GM23338 (cell line): ENCODE measurements around the gene EYS. TPM values are rescaled to one million over a fixed set of nuclear protein-coding genes. Genes with fewer than 3 reads are reported as not detected.
A peak's percentile ranks its signal among the peaks of the same experiment; 100 is the strongest.

Experiments
- ATAC-seq: fragments of 200-7000 bp; cut with Tn5 transposase; 3 replicates; pipeline ENCODE4 v1.9.1; 2020
- DNase-seq: peaks from one replicate; pipeline ENCODE4 v3.0.0-alpha.2; 2015; ENCODE audit warnings: low spot score
- H2AFZ ChIP-seq: fragments of 200-600 bp; sonication (generic); 2 replicates; pipeline ENCODE4 v1.8.0; 2016; ENCODE audit warnings: antibody characterized with exemption, mild to moderate bottlenecking, moderate library complexity
- H3F3A ChIP-seq: fragments of 200-600 bp; sonication (generic); replicated peaks from 2 replicates; pipeline ENCODE4 v1.8.0; 2017; ENCODE audit warnings: antibody characterized with exemption, mixed run types, low read depth
- H3K27ac ChIP-seq: fragments of 200-600 bp; sonication (generic); 2 replicates; pipeline ENCODE4 v1.6.1; 2016; ENCODE audit warnings: low read depth
- H3K27me3 ChIP-seq: fragments of 200-600 bp; sonication (generic); 2 replicates; pipeline ENCODE4 v1.8.0; 2016; ENCODE audit warnings: mild to moderate bottlenecking, mixed run types, moderate library complexity; ENCODE audit not compliant: insufficient read depth
- H3K36me3 ChIP-seq: fragments of 200-600 bp; sonication (generic); 2 replicates; pipeline ENCODE4 v1.8.0; 2016; ENCODE audit warnings: mild to moderate bottlenecking; ENCODE audit not compliant: insufficient read depth
- H3K4me1 ChIP-seq: fragments of 200-600 bp; sonication (generic); 2 replicates; pipeline ENCODE4 v1.8.0; 2016; ENCODE audit warnings: mild to moderate bottlenecking, moderate library complexity; ENCODE audit not compliant: insufficient read depth
- H3K4me2 ChIP-seq: fragments of 200-600 bp; sonication (generic); 2 replicates; pipeline ENCODE4 v1.7.1; 2017; ENCODE audit warnings: mixed run types
- H3K4me3 ChIP-seq: fragments of 200-600 bp; sonication (generic); 2 replicates; pipeline ENCODE4 v1.6.1; 2016; ENCODE audit warnings: mixed run types
- H3K79me2 ChIP-seq: fragments of 200-600 bp; sonication (generic); replicated peaks from 2 replicates; pipeline ENCODE4 v1.8.0; 2017; ENCODE audit warnings: mild to moderate bottlenecking; ENCODE audit not compliant: insufficient read depth
- H3K9me2 ChIP-seq: fragments of 200-600 bp; sonication (generic); 2 replicates; pipeline ENCODE4 v1.8.0; 2017; ENCODE audit not compliant: insufficient read depth
- H4K20me1 ChIP-seq: fragments of 200-600 bp; sonication (generic); replicated peaks from 2 replicates; pipeline ENCODE4 v1.8.0; 2017; ENCODE audit warnings: mild to moderate bottlenecking; ENCODE audit not compliant: insufficient read depth
- H3K27ac Mint-ChIP-seq: 2 replicates; pipeline ENCODE4 v1.8.0; 2020; ENCODE audit warnings: inconsistent platforms, mild to moderate bottlenecking, moderate library complexity, mixed read lengths
- H3K27me3 Mint-ChIP-seq: 3 replicates; pipeline ENCODE4 v1.8.0; 2022; ENCODE audit warnings: low read depth, mild to moderate bottlenecking, moderate library complexity, mixed read lengths, inconsistent platforms; ENCODE audit not compliant: insufficient read depth, poor library complexity
- H3K36me3 Mint-ChIP-seq: 3 replicates; pipeline ENCODE4 v1.8.0; 2021; ENCODE audit warnings: low read depth, mild to moderate bottlenecking, inconsistent platforms, moderate library complexity, mixed read lengths
- H3K4me1 Mint-ChIP-seq: 3 replicates; pipeline ENCODE4 v1.8.0; 2020; ENCODE audit warnings: mild to moderate bottlenecking, inconsistent platforms, mixed read lengths
- H3K4me3 Mint-ChIP-seq: 3 replicates; pipeline ENCODE4 v1.8.0; 2021; ENCODE audit warnings: moderate library complexity, mild to moderate bottlenecking, inconsistent platforms, mixed read lengths
- H3K9me3 Mint-ChIP-seq: 3 replicates; pipeline ENCODE4 v1.8.0; 2020; ENCODE audit warnings: moderate library complexity, mild to moderate bottlenecking, inconsistent platforms, mixed read lengths
- CREB1 ChIP-seq: fragments of 250-450 bp; sonication (Bioruptor Pico); IDR thresholded peaks from 2 replicates; pipeline ENCODE4 v1.5.0; 2020; ENCODE audit warnings: low read depth, mild to moderate bottlenecking, moderate library complexity
- ETS1 ChIP-seq: IDR thresholded peaks from 2 replicates; pipeline ENCODE4 v1.6.1; 2016; ENCODE audit warnings: antibody characterized with exemption
- EZH2phosphoT487 ChIP-seq: fragments of 200-600 bp; sonication (generic); IDR thresholded peaks from one replicate; pipeline ENCODE4 v1.8.1; 2018; ENCODE audit warnings: antibody characterized with exemption; ENCODE audit not compliant: unreplicated experiment
- JUNB ChIP-seq: IDR thresholded peaks from one replicate; pipeline ENCODE4 v1.6.1; 2016; ENCODE audit warnings: antibody characterized with exemption; ENCODE audit not compliant: unreplicated experiment
- NANOG ChIP-seq: IDR thresholded peaks from 2 replicates; pipeline ENCODE4 v1.6.1; 2016; ENCODE audit warnings: antibody characterized with exemption, borderline replicate concordance
- POLR2AphosphoS5 ChIP-seq: IDR thresholded peaks from 2 replicates; pipeline ENCODE4 v1.6.1; 2016; ENCODE audit warnings: antibody characterized with exemption, low read depth
- STAT1 ChIP-seq: IDR thresholded peaks from one replicate; pipeline ENCODE4 v1.6.1; 2016; ENCODE audit warnings: antibody characterized with exemption; ENCODE audit not compliant: unreplicated experiment
- ZNF114 ChIP-seq: fragments of 250-450 bp; sonication (Bioruptor Pico); IDR thresholded peaks from 2 replicates; pipeline ENCODE4 v1.5.0; 2020; ENCODE audit warnings: mild to moderate bottlenecking, moderate library complexity
- polyA plus RNA-seq: library from polyadenylated mRNA; unstranded; fragments of >200 nt; fragmentation: Nextera tagmentation; extraction: Ambion mirVana; gene quantifications from 2 replicates; pipeline ENCODE4 v1.2.1, GENCODE V29; 2016
- total RNA-seq: library from RNA; depleted of rRNA; stranded (reverse); fragments of >200 nt; shearing (Covaris generic); gene quantifications from 2 replicates; pipeline ENCODE4 v1.2.3, GENCODE V29; 2014
- TF ChIP-seq, protein P1 (sequence below): IDR thresholded peaks from one replicate; pipeline ENCODE4 v1.6.1; 2018; ENCODE audit warnings: antibody characterized with exemption; ENCODE audit not compliant: unreplicated experiment
- TF ChIP-seq, protein P2 (sequence below), 2 experiments: fragments of 200-600 bp in 1 of 2; sonication (generic) in 1 of 2; conservative IDR thresholded peaks; 2 replicates each; pipeline versions ENCODE4 v1.5.1 to v1.6.1; 2016 to 2017; ENCODE audit warnings: antibody characterized with exemption in 2 of 2, low read depth in 2 of 2, mild to moderate bottlenecking in 2 of 2, moderate library complexity in 1 of 2

The EYS gene
- total and polyA plus RNA-seq, 2 experiments from 2014 or later: 0.38 to 0.52 TPM

- H3K79me2 ChIP-seq: no peaks in the 10 kb centered on the region
- ATAC-seq (no peak), DNase-seq (no peak)
- no peaks in the 10 kb centered on the region for H3F3A ChIP-seq
- H3K27me3 ChIP-seq: no peaks in the 10 kb centered on the region
- no peak overlapping the region for H3K27ac ChIP-seq
- no peak overlapping the region for H3K27ac Mint-ChIP-seq
- H3K9me2 ChIP-seq: peaks cover 12% of the 10 kb centered on the region; the same call in 1 of the 2 replicates
- H4K20me1 ChIP-seq: no peaks in the 10 kb centered on the region
- peaks cover 13% of the 10 kb centered on the region for H3K4me1 Mint-ChIP-seq
- no peaks in the 10 kb centered on the region for H3K9me3 Mint-ChIP-seq
- no peak overlapping the region for H2AFZ ChIP-seq
- peaks cover 6% of the 10 kb centered on the region; the same call in 1 of the 2 replicates for H3K4me1 ChIP-seq
- TF ChIP-seq POLR2AphosphoS5: no peak
- TF ChIP-seq ZNF114 (CRISPR knock-in tag): no peak
- no peaks in the 10 kb centered on the region for H3K27me3 Mint-ChIP-seq
- no peak overlapping the region for H3K4me3 ChIP-seq
- no peak overlapping the region for H3K4me2 ChIP-seq
- H3K4me3 Mint-ChIP-seq: no peak overlapping the region
- no peaks in the 10 kb centered on the region for H3K36me3 Mint-ChIP-seq
- no peaks in the 10 kb centered on the region for H3K36me3 ChIP-seq
Measured at GRCh38 chr6:63787021-63787420, 1920.0 kb downstream of the EYS start.

GRCh38 chr6:63785006-63785405 is 1922.0 kb downstream of the EYS start:
- no peak for ATAC-seq
- peaks cover 6% of the 10 kb centered on the region; the same call in 1 of the 2 replicates for H3K4me1 ChIP-seq
- Mint-ChIP-seq H3K27me3 (no peaks in the 10 kb centered on the region), H3K27ac (no peak overlapping the region), H3K36me3 (no peaks in the 10 kb centered on the region), H3K9me3 (0 out of 3 replicates have a peak, but pooled peaks cover 8% of the 10 kb centered on the region), H3K4me1 (peaks cover 13% of the 10 kb centered on the region), H3K4me3 (no peak overlapping the region)
- no peaks in the 10 kb centered on the region for H3K27me3 ChIP-seq
- H3K9me2 ChIP-seq: peaks cover 6% of the 10 kb centered on the region; the same call in 1 of the 2 replicates
- no peaks in the 10 kb centered on the region for H3K79me2 ChIP-seq
- no peaks in the 10 kb centered on the region for H3F3A ChIP-seq
- DNase-seq: peak; percentile 17
- no peaks in the 10 kb centered on the region for H3K36me3 ChIP-seq
- H3K4me3 ChIP-seq: no peak overlapping the region
- no peak overlapping the region for H3K4me2 ChIP-seq
- H3K27ac ChIP-seq: no peak overlapping the region
- peak overlapping the region; percentile 41; the same call in 1 of the 2 replicates for H2AFZ ChIP-seq
- no peaks in the 10 kb centered on the region for H4K20me1 ChIP-seq
- TF ChIP-seq, protein P1, sequence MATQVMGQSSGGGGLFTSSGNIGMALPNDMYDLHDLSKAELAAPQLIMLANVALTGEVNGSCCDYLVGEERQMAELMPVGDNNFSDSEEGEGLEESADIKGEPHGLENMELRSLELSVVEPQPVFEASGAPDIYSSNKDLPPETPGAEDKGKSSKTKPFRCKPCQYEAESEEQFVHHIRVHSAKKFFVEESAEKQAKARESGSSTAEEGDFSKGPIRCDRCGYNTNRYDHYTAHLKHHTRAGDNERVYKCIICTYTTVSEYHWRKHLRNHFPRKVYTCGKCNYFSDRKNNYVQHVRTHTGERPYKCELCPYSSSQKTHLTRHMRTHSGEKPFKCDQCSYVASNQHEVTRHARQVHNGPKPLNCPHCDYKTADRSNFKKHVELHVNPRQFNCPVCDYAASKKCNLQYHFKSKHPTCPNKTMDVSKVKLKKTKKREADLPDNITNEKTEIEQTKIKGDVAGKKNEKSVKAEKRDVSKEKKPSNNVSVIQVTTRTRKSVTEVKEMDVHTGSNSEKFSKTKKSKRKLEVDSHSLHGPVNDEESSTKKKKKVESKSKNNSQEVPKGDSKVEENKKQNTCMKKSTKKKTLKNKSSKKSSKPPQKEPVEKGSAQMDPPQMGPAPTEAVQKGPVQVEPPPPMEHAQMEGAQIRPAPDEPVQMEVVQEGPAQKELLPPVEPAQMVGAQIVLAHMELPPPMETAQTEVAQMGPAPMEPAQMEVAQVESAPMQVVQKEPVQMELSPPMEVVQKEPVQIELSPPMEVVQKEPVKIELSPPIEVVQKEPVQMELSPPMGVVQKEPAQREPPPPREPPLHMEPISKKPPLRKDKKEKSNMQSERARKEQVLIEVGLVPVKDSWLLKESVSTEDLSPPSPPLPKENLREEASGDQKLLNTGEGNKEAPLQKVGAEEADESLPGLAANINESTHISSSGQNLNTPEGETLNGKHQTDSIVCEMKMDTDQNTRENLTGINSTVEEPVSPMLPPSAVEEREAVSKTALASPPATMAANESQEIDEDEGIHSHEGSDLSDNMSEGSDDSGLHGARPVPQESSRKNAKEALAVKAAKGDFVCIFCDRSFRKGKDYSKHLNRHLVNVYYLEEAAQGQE: no peak
- TF ChIP-seq ETS1: no peak
- TF ChIP-seq CREB1 (CRISPR knock-in tag): no peak
- TF ChIP-seq ZNF114 (CRISPR knock-in tag): no peak
- no peak for TF ChIP-seq JUNB
- no peak for TF ChIP-seq POLR2AphosphoS5
- TF ChIP-seq, protein P2, sequence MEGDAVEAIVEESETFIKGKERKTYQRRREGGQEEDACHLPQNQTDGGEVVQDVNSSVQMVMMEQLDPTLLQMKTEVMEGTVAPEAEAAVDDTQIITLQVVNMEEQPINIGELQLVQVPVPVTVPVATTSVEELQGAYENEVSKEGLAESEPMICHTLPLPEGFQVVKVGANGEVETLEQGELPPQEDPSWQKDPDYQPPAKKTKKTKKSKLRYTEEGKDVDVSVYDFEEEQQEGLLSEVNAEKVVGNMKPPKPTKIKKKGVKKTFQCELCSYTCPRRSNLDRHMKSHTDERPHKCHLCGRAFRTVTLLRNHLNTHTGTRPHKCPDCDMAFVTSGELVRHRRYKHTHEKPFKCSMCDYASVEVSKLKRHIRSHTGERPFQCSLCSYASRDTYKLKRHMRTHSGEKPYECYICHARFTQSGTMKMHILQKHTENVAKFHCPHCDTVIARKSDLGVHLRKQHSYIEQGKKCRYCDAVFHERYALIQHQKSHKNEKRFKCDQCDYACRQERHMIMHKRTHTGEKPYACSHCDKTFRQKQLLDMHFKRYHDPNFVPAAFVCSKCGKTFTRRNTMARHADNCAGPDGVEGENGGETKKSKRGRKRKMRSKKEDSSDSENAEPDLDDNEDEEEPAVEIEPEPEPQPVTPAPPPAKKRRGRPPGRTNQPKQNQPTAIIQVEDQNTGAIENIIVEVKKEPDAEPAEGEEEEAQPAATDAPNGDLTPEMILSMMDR (conservative IDR thresholded peaks at IDR 0.05; ENCODE audit: low read depth in 2 of 2): no peak
- TF ChIP-seq STAT1: no peak
- no peak for TF ChIP-seq NANOG
- TF ChIP-seq EZH2phosphoT487: no peak
